A549 (cell line): ENCODE results near the gene PPP1R7. TPM values are rescaled to one million over a fixed set of nuclear protein-coding genes. Genes with fewer than 3 reads are reported as not detected.

Source experiments
- ATAC-seq, 2 experiments: fragments of 200-7000 bp in 1 of 2; fragments of >200 bp in 1 of 2; cut with Nextera tagmentation in 1 of 2; cut with Tn5 transposase in 1 of 2; 3 replicates each; pipeline versions ENCODE4 v1.8.0 to v1.9.1; 2018 to 2020; ENCODE audit warnings: mild to moderate bottlenecking in 1 of 2, moderate library complexity in 1 of 2
- CTCF ChIA-PET: fragments of 300-600 bp; sonication (Branson Sonifier 250); formaldehyde crosslinking; extraction: SDS; loops from one replicate; lab custom pipeline; 2021; ENCODE audit warnings: antibody characterized with exemption, inconsistent platforms; lab: Yijun Ruan, JAX
- POLR2A ChIA-PET: fragments of 350-600 bp; formaldehyde crosslinking; extraction: SDS; loops from one replicate; lab custom pipeline; 2021; ENCODE audit warnings: antibody characterized with exemption, inconsistent platforms; lab: Yijun Ruan, JAX
- DNase-seq, 2 experiments: peaks; one replicate each; pipeline versions ENCODE4 v3.0.0 to v3.0.0-alpha.2; 2011 to 2016; ENCODE audit warnings: low read depth in 1 of 2, low spot score in 1 of 2
- FAIRE-seq: peaks from 2 replicates; lab custom pipeline; 2011; peaks lifted over from hg19 to GRCh38; lab: Jason Lieb, UNC
- H3K27ac ChIP-seq, 2 experiments: fragments of >200 bp; sonication (Bioruptor Twin); formaldehyde crosslinking; 3 replicates each; pipeline ENCODE4 v1.5.1; 2016 to 2017
- H3K4me1 ChIP-seq: fragments of >200 bp; sonication (Bioruptor Twin); formaldehyde crosslinking; 3 replicates; pipeline ENCODE4 v1.6.1; 2016
- H3K4me2 ChIP-seq: fragments of >200 bp; sonication (Bioruptor Twin); formaldehyde crosslinking; 3 replicates; pipeline ENCODE4 v1.6.1; 2016
- H3K4me3 ChIP-seq: fragments of >200 bp; sonication (Bioruptor Twin); formaldehyde crosslinking; 3 replicates; pipeline ENCODE4 v1.5.1; 2016
- H3K9me3 ChIP-seq: fragments of >200 bp; sonication (Bioruptor Twin); formaldehyde crosslinking; 3 replicates; pipeline ENCODE4 v1.6.1; 2016
- BHLHE40 ChIP-seq: IDR thresholded peaks from 2 replicates; pipeline ENCODE4 v1.6.1; 2012; ENCODE audit warnings: low read depth, low read length, inconsistent platforms
- CBX8 ChIP-seq: fragments of 200-600 bp; sonication (generic); IDR thresholded peaks from 2 replicates; pipeline ENCODE4 v1.6.1; 2016
- CEBPB ChIP-seq, 2 experiments: fragments of >200 bp in 1 of 2; sonication (Bioruptor Twin) in 1 of 2; formaldehyde crosslinking in 1 of 2; IDR thresholded peaks; 2 replicates each; pipeline ENCODE4 v1.6.1; 2012 to 2016
- CHD4 ChIP-seq: fragments of 200-600 bp; sonication (generic); IDR thresholded peaks from 2 replicates; pipeline ENCODE4 v1.6.1; 2016; ENCODE audit warnings: antibody characterized with exemption, mild to moderate bottlenecking, borderline replicate concordance
- E2F6 ChIP-seq: IDR thresholded peaks from 2 replicates; pipeline ENCODE4 v1.6.1; 2012; ENCODE audit warnings: low read depth, borderline replicate concordance
- EHF ChIP-seq: fragments of 250-450 bp; sonication (Bioruptor Pico); IDR thresholded peaks from 2 replicates; pipeline ENCODE4 v1.5.0; 2020; ENCODE audit warnings: mild to moderate bottlenecking
- EHMT2 ChIP-seq: fragments of 200-600 bp; sonication (generic); IDR thresholded peaks from 2 replicates; pipeline ENCODE4 v1.6.1; 2016; ENCODE audit warnings: antibody characterized with exemption, low read depth, mild to moderate bottlenecking, moderate library complexity
- ELK1 ChIP-seq: fragments of 150-350 bp; IDR thresholded peaks from 2 replicates; pipeline ENCODE4 v1.6.1; 2014; ENCODE audit warnings: low read depth, mild to moderate bottlenecking, low read length
- FOSB ChIP-seq: fragments of 250-450 bp; sonication (Bioruptor Pico); IDR thresholded peaks from 2 replicates; pipeline ENCODE4 v1.5.0; 2020; ENCODE audit warnings: mild to moderate bottlenecking, moderate library complexity
- FOSL2 ChIP-seq, 2 experiments: fragments of 450-650 bp in 1 of 2; fragments of >200 bp in 1 of 2; sonication (Bioruptor Twin) in 1 of 2; formaldehyde crosslinking; IDR thresholded peaks; 2 replicates each; pipeline versions ENCODE4 v1.5.0 to v1.6.1; 2016 to 2020; ENCODE audit warnings: mild to moderate bottlenecking in 1 of 2, moderate library complexity in 1 of 2
- GATA3 ChIP-seq: IDR thresholded peaks from 2 replicates; pipeline ENCODE4 v1.6.1; 2012; ENCODE audit warnings: borderline replicate concordance
- HDAC2 ChIP-seq: fragments of 200-600 bp; sonication (generic); IDR thresholded peaks from 2 replicates; pipeline ENCODE4 v1.6.1; 2016
- HOXB13 ChIP-seq: fragments of 250-450 bp; sonication (Bioruptor Pico); IDR thresholded peaks from 2 replicates; pipeline ENCODE4 v1.5.0; 2020; ENCODE audit warnings: low read depth, mild to moderate bottlenecking, moderate library complexity
- JUN ChIP-seq, 2 experiments: fragments of >200 bp; sonication (Bioruptor Twin); formaldehyde crosslinking; IDR thresholded peaks; 2 replicates in 1 of 2; 3 replicates in 1 of 2; pipeline ENCODE4 v1.6.1; 2016 to 2017
- JUNB ChIP-seq: fragments of >200 bp; sonication (Bioruptor Twin); formaldehyde crosslinking; IDR thresholded peaks from 2 replicates; pipeline ENCODE4 v1.6.1; 2016
- MAZ ChIP-seq: fragments of 150-350 bp; IDR thresholded peaks from 2 replicates; pipeline ENCODE4 v1.6.1; 2014; ENCODE audit warnings: antibody characterized with exemption, low read depth, low read length, borderline replicate concordance
- MYC ChIP-seq: IDR thresholded peaks from 2 replicates; pipeline ENCODE4 v1.6.1; 2012; ENCODE audit warnings: mild to moderate bottlenecking, inconsistent platforms, low read length, improper control_type of control experiment, borderline replicate concordance
- NFE2L2 ChIP-seq: fragments of 150-350 bp; conservative IDR thresholded peaks from 2 replicates; pipeline ENCODE4 v1.6.1; 2014; ENCODE audit warnings: low read length
- NR3C1 ChIP-seq: fragments of >200 bp; sonication (Bioruptor Twin); formaldehyde crosslinking; IDR thresholded peaks from 3 replicates; pipeline ENCODE4 v1.6.1; 2017
- PHF8 ChIP-seq: fragments of 200-600 bp; sonication (generic); IDR thresholded peaks from 2 replicates; pipeline ENCODE4 v1.6.1; 2016; ENCODE audit warnings: low read depth, mild to moderate bottlenecking, antibody characterized with exemption, moderate library complexity, borderline replicate concordance
- POLR2A ChIP-seq: IDR thresholded peaks from 2 replicates; pipeline ENCODE4 v1.6.1; 2012; ENCODE audit warnings: mild to moderate bottlenecking, low read length
- RAD21 ChIP-seq, 2 experiments: fragments of >200 bp in 1 of 2; sonication (Bioruptor Twin) in 1 of 2; formaldehyde crosslinking in 1 of 2; IDR thresholded peaks in 1 of 2; conservative IDR thresholded peaks in 1 of 2; 2 replicates in 1 of 2; 3 replicates in 1 of 2; pipeline ENCODE4 v1.6.1; 2012 to 2018; ENCODE audit warnings: inconsistent platforms in 1 of 2
- RARB ChIP-seq: fragments of 250-450 bp; sonication (Bioruptor Pico); IDR thresholded peaks from 2 replicates; pipeline ENCODE4 v1.8.0; 2021; ENCODE audit warnings: mild to moderate bottlenecking, moderate library complexity
- RCOR1 ChIP-seq: fragments of 150-350 bp; IDR thresholded peaks from 2 replicates; pipeline ENCODE4 v1.6.1; 2014; ENCODE audit warnings: antibody characterized with exemption, low read length, low read depth
- RFX5 ChIP-seq: fragments of 450-650 bp; IDR thresholded peaks from 2 replicates; pipeline ENCODE4 v1.7.1; 2014; ENCODE audit warnings: antibody characterized with exemption, mild to moderate bottlenecking, moderate library complexity
- RNF2 ChIP-seq: fragments of 200-600 bp; sonication (generic); IDR thresholded peaks from 2 replicates; pipeline ENCODE4 v1.6.1; 2016; ENCODE audit warnings: low read depth, mild to moderate bottlenecking, antibody characterized with exemption, moderate library complexity, borderline replicate concordance
- SMC3 ChIP-seq: fragments of >200 bp; sonication (Bioruptor Twin); formaldehyde crosslinking; IDR thresholded peaks from 3 replicates; pipeline ENCODE4 v1.6.1; 2018; ENCODE audit warnings: inconsistent platforms
- TFCP2L1 ChIP-seq: fragments of 250-450 bp; sonication (Bioruptor Pico); IDR thresholded peaks from 2 replicates; pipeline ENCODE4 v1.5.0; 2021; ENCODE audit warnings: mild to moderate bottlenecking
- USF2 ChIP-seq: fragments of 450-650 bp; IDR thresholded peaks from 2 replicates; pipeline ENCODE4 v1.6.1; 2014; ENCODE audit warnings: antibody characterized with exemption
- ZC3H11A ChIP-seq: fragments of 450-650 bp; IDR thresholded peaks from 2 replicates; pipeline ENCODE4 v1.6.1; 2014; ENCODE audit warnings: antibody characterized with exemption, mild to moderate bottlenecking
- ZFP36 ChIP-seq: fragments of 450-650 bp; IDR thresholded peaks from 2 replicates; pipeline ENCODE4 v1.6.1; 2014; ENCODE audit warnings: borderline replicate concordance; ENCODE audit not compliant: partially characterized antibody
- ZNF302 ChIP-seq: fragments of 250-450 bp; sonication (Bioruptor Pico); IDR thresholded peaks from 2 replicates; pipeline ENCODE4 v1.9.0; 2021; ENCODE audit warnings: inconsistent platforms, mild to moderate bottlenecking, moderate library complexity
- WGBS: methylation state at CpG from one replicate; pipeline ENCODE4 v1.1.6; 2017; ENCODE audit errors: missing lambda C conversion rate; 5-methylcytosine and 5-hydroxymethylcytosine counted together
- polyA plus RNA-seq, 4 experiments: library from polyadenylated mRNA; depleted of rRNA in 3 of 4; stranded (reverse); fragments of >200 nt; fragmentation: RNase III in 1 of 4; extraction: RNeasy Plus Mini Kit Qiagen cat#74134 plus additional on column Dnase treatment in 1 of 4; gene quantifications; 2 replicates in 3 of 4; 3 replicates in 1 of 4; pipeline ENCODE4 v1.2.3, GENCODE V29; 2011 to 2017

PPP1R7 gene
- polyA plus RNA-seq, 2 of the 4 experiments (the other 2 are of a cell fraction): 76.4 to 124 TPM

DNA sequence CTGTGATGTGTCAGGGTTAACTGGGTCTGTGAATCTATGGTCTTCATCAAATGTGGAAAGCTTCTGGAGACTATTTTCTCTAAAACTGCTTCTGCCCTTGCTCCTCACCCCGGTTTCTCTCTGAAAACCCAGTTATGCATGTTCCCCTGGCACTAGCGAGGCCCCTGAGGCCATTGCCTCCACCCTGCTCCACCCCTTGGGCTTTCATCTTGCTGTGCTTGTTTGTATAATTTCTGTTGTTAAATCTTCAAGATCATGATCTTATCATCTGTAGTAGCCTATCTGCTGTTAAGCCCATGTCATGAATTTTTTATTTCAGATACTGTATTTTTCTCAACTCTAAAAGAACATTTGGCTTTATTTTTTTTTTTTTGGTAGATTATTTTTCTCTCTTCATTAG is 23.3 kb downstream of the PPP1R7 start:
- ChIA-PET CTCF (interaction anchor here (1.2 kb wide), 1 partner anchor 95 kb away, joined by 3 read pairs; no protein-coding TSS in a partner anchor), POLR2A (no interaction called here)
- WGBS: 91% methylated on average over 2 of the region's 2 CpGs
- FAIRE-seq: no peak
- TF ChIP-seq CEBPB (IDR thresholded peaks at IDR 0.05) (no peak), CBX8 (no peak), NR3C1 (no peak), MAZ (no peak)
- Histone ChIP-seq H3K27ac (no peak overlapping the region), H3K4me1 (no peaks in the 10 kb centered on the region), H3K9me3 (peaks cover 8% of the 10 kb centered on the region), H3K4me3 (no peak overlapping the region), H3K4me2 (no peak overlapping the region)
- no peak for ATAC-seq
- no peak for DNase-seq

DNA sequence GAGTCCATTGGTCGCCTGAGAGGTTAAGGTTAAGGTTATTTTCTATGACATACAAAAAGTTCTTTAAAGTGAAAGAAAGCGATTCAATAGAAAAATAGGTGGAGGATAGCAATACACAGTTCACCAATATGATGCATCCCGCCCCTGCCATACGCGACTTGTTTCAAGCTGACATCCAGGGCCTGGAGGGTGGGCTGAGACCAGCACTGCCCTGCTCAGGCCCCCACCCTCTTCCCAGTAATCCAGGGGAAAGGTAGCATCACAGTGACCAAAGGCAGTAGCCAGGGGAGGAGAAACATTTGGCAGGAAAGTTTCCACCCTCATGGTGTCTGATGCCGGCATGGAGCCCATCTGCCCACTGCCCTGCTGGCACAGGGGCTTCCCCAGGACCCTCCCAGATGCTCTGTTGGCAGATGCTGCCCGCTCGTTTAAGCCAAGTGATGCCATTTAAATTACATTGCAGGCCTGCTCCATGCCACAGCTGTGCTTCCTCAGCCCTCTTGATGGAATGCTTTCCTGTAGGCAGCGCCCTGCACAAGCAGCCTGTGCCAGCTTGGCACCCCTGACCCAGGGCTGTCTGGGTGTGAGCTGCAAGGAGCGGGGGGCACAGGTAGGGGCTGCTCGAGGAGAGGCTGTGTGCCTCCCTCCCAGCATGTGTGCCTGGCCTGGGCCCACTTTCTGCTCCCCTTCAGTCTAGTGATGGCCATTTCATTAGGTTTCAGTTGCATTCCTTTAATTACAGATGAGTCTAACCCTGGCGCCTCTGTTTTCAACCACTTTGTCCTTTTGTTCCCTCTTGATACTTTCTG is 27.5 kb downstream of the PPP1R7 start:
- Histone ChIP-seq H3K27ac (no peak overlapping the region), H3K9me3 (no peaks in the 10 kb centered on the region), H3K4me3 (no peak overlapping the region), H3K4me1 (no peaks in the 10 kb centered on the region), H3K4me2 (no peak overlapping the region)
- no peak for DNase-seq
- FAIRE-seq: no peak
- POLR2A ChIA-PET: no interaction called here
- TF ChIP-seq ZFP36 (no peak), SMC3 (no peak), ELK1 (no peak), CHD4 (no peak), NFE2L2 (no peak), HDAC2 (no peak), FOSB (no peak), EHF (no peak), RCOR1 (no peak), JUN (IDR thresholded peaks at IDR 0.05) (no peak), EHMT2 (no peak), CBX8 (no peak), TFCP2L1 (CRISPR knock-in tag) (no peak), E2F6 (no peak), MYC (no peak), USF2 (no peak), RNF2 (no peak), ZNF302 (CRISPR knock-in tag) (no peak), RAD21 (conservative IDR thresholded peaks at IDR 0.05 in 1 of 2, IDR thresholded peaks at IDR 0.05 in 1 of 2) (no peak)
- WGBS: 87% methylated on average over 12 of the region's 12 CpGs
- CTCF ChIA-PET: interaction anchor here (0.6 kb wide), 1 partner anchor 268 kb away, joined by 4 read pairs; no protein-coding TSS in a partner anchor
- no peak for ATAC-seq

DNA sequence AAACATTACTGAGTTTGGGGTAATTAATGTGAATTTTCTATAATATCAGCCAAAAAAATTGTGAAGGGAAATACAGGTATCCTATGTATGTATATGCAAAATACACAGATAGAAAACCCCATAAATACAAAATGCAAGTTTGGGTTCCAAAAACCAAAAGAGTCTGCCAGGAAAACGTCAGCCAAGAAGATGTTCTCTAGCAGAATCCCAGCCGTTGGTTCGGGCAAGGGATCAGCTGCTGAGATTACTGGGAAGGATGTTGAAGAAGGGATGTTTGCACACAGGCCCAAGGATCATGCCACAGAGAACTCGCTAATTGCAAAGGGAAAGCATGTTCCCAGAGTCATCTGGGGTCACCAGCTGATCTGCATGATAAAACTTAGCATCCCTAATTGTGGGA is 28.7 kb downstream of the PPP1R7 start:
- 82% methylated on average over 4 of the region's 4 CpGs for WGBS
- CTCF ChIA-PET: no interaction called here

More for the DNA sequence above, 28.7 kb downstream of the PPP1R7 start:
- Histone ChIP-seq H3K27ac (no peak overlapping the region), H3K4me1 (no peaks in the 10 kb centered on the region), H3K4me3 (no peak overlapping the region), H3K4me2 (no peak overlapping the region), H3K9me3 (no peaks in the 10 kb centered on the region)
- no peak for FAIRE-seq
- ATAC-seq: no peak
- TF ChIP-seq CEBPB (IDR thresholded peaks at IDR 0.05): no peak
- TF ChIP-seq GATA3: no peak
- no peak for TF ChIP-seq CBX8
- TF ChIP-seq E2F6: no peak
- TF ChIP-seq FOSL2 (IDR thresholded peaks at IDR 0.05): no peak
- no peak for TF ChIP-seq FOSL2 (CRISPR knock-in tag; IDR thresholded peaks at IDR 0.05)
- no peak for TF ChIP-seq ZC3H11A
- no peak for TF ChIP-seq JUN (IDR thresholded peaks at IDR 0.05)
- TF ChIP-seq POLR2A: no peak
- TF ChIP-seq SMC3: no peak
- TF ChIP-seq PHF8: no peak
- no peak for TF ChIP-seq HOXB13 (CRISPR knock-in tag)
- TF ChIP-seq BHLHE40: no peak
- TF ChIP-seq JUNB: no peak
- TF ChIP-seq RARB (CRISPR knock-in tag): no peak
- no peak for TF ChIP-seq RFX5
- POLR2A ChIA-PET: no interaction called here
- no peak for DNase-seq
